SIG-M5 treated with dmso at 0.1 percent for 504 hours (cell line): ENCODE results near the gene IGFBP4.

Source experiments
- DNase-seq: peaks from one replicate; lab custom pipeline; 2025; ENCODE audit not compliant: unreplicated experiment; lab: John Stamatoyannopoulos, UW

Gene IGFBP4

DNA sequence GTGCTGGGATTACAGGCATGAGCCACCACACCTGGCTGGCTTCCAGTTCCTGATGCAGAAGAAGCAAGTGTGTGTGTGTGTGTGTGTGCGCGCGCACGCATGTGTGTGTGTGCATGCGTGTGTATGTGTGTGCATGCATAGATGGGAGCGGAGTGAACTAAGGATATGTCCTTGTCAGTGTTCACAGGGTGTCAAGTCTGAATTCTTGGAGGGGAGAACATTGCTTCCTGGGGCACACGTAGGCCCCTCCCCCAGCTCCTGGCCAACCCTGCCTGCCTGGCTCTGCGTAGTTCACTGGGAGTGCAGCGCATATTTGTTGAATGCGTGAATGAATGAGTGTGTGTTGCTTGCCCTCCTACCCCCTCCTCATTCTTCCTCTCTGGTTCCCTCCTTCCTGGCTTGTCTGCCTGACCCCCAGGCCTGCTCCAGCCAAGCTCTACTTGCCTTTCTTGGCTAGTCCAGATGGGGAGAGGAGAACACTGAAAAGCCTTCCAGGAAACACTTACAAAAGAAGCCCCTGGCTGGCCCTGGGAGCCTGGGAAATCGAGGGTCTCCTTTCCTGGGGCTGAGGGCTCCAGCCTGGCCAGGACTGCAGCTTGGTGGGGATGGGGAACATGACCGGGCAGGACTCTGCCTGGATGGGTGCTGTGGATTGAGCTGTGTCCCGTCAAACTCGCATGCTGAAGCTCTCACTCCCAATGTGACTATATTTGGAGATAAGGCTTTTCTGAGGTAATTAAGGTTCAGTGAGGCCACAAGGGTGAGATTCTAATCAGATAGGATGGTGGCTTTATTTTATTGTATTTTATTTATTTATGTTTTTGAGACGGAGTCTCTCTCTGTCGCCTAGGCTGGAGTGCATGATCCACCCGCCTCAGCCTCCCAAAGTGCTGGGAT lies 27.9 kb downstream of the IGFBP4 start:
- no peak for DNase-seq

DNA sequence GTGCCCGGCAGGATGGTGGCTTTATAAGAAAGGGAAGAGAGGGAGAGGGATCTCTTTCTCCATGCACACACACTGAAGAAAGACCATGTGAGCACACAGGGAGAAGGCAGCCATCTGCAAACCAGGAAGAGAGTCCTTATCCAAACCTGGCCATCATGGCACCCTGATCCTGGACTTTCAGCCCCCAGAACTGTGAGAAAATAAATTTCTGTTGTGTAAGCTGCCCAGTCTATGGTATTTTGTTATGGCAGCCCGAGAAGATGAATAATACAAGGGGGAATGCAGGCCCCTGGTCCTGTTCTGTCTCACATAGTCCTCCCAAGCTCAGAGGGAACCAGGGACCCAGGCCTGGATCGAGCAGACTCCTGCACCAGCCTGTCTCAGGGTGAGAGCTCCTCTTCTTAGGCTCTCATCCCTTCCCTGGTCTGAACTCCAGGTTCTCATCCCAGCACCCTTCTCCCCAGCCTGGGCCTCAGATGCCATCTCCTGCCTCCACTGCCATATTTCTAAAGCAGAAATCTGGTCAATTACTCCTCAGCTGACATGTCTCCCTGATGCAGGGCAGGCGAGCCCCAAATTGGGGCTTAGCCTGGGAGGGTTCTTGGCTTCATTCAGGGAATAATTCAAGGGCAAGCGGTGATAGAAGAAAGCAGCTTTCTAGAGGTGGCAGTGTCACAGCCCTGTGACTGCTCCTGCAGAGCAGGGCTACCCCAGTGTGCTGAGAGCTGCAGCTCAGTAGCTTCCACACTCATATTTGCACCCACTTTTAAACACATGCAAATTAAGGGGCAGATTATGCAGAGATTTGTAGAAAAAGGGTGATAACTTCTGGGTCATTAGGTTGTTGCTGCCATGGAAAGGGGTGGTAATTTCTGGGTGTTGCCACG lies 28.8 kb downstream of the IGFBP4 start:
- no peak for DNase-seq

DNA sequence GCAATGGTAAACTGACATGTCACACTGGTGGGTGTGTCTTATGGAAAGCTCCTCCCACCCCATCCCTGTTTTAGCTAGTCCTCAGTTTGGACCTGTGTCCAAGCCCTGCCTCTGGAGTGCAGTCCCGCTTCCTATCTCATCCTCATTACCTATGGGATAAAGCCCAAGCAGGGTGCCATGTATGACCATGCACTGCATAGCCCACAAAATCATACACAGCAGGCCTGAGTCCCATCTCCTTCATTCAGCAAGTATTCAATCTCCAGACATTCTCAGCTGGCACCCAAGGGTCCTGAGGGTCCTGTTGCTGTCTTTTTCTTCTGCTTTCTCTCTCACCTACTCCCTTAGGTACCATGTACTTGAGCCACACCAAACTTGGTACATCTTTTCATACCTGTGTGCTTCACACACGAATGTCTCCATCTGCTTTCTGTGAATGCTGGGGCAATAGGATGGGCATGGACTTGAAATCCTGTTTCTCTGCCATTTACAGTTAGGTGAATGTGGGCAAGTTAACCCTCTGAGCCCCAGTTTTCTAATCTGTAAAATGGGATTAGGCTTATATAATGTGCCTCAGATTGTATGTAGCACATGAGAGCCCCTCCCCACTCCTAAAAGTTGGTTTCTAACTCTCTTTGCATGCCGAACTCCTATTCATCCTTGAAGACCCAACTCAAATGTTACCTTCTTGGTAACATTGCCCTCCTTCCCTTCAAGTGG lies 29.6 kb downstream of the IGFBP4 start:
- DNase-seq: no peak

DNA sequence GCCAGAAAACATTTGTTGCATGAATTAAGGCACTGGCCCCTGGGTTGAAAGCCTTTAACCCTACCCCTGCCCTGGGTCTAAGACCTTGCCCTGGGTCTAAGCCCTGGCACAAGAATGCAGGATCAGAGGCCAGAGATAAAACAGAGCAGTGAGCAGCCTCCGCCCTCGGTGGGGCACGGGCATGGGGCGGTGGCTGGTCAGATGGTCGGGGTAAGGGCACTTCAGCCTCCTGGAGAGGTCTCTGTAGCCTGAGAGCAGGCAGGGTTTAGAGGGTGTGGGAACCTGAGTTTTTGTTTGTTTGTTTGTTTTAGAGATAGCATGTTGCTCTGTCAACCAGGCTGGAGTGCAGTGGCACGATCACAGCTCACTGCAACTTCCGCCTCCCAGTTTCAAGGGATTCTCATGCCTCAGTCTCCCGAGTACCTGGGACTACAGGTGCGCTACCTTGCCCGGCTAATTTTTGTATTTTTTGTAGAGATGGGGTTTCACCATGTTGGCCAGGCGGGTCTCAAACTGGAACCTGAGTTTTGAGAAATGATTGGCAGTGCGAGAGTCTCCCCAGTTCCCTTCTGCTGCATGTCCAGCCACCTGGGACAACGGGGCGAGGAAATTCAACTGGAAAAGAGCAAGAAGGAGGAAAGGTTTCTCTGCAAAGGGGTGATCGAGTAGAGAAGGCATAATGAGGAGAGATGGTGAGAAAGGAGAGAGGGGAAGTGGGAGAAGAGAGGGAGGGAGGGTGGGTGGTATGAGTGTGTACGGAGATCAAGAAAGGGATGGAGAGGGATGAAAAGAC lies 30.5 kb downstream of the IGFBP4 start:
- no peak for DNase-seq

DNA sequence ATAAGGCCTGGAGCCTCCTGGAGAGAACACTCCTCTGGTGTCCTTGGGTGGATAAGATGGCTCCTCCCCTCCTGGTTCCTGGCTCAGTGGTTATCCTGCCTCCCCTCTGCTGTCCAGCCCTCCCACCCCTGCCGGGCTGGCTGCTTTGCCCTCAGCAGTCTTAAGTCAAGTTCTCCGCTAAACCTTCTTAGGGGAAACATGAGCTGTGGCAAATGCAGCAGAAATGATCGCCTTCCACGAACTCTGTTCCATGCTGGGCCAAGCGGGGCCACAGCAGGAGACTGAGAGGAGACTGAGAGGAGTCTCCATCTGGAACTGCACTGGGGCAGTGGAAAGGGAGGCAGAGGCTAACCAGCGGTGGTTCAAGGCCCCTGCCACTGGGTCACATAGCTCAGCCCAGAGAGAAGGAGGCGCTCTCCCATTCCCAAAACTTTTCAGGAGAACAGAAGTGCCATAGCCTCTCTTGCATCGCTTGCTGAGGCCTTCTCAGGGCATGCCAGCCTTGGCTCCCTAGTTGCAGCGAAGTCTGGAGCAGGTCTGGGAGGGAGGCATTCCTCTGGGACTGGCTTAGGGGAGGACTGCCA lies 31.3 kb downstream of the IGFBP4 start:
- DNase-seq: no peak

DNA sequence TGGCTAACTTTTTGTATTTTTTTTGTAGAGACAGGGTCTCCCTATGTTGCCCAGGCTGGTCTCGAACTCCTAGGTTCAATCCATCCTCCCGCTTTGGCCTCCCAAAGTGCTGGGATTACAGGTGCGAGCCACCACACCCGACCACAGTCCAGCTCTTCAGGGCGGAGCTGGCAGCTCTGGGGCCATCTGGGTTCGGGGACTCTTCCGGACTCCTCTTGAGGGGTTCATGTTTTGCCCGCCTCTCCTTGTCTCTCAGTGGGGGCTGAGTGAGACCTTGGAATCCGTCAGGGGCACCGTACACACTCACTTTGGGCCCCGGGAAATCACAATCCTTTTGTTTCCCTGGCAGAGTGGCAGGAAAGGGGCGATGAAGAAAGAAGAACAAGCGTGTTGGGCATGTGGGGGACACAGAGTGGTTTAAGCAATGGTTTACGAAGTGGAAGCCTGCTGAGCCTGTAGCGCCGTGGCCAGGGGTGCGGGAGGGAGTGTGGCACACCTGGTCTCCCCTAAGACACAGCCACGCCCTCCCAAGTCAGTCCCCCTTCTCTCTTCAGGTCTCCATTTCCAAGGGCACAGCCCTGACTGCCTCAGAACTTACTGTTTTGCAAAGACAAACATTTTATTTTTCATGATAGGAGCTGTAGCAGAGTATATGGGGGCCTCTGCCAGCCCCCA lies 32.1 kb downstream of the IGFBP4 start:
- no peak for DNase-seq

DNA sequence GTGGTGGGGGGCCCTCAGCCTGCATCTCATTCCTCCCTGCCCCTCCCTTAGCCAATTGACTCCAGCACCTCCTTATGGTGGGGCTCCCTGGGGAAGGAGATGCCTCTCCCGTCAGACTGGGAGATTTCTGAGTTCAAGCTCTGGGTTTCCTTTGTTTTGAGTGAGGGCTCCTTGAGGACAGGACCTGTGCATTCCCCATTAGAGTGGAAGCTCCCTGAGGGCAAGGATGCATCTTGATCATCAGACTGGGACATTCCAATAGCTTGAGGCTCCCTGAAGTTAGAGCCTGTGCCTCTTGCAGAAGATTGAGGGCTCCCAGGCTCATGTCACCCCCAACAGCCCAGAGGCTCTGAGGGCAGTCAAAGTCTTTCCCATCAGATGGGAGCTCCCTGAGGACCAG lies 34.5 kb downstream of the IGFBP4 start:
- no peak for DNase-seq

DNA sequence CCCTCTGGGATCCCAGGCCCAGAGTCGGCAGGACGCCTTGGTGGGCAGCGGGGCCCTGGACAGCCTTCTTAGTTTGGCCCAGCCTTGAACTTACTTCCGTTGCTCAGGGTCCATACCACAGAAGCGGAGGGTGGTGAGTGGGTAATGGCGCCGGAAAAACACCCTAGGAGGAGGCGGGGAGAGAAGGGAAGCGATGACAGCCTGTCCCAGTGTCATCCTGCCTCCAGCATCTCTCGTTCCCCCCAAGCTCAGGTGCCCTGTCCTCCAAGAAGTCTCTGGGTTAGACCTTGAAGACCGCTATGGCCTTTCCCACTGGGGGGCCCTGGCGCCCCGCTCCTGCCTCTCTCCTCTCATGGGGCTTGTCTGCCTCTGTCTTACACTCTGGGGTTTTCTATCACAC lies 35.2 kb downstream of the IGFBP4 start:
- no peak for DNase-seq

DNA sequence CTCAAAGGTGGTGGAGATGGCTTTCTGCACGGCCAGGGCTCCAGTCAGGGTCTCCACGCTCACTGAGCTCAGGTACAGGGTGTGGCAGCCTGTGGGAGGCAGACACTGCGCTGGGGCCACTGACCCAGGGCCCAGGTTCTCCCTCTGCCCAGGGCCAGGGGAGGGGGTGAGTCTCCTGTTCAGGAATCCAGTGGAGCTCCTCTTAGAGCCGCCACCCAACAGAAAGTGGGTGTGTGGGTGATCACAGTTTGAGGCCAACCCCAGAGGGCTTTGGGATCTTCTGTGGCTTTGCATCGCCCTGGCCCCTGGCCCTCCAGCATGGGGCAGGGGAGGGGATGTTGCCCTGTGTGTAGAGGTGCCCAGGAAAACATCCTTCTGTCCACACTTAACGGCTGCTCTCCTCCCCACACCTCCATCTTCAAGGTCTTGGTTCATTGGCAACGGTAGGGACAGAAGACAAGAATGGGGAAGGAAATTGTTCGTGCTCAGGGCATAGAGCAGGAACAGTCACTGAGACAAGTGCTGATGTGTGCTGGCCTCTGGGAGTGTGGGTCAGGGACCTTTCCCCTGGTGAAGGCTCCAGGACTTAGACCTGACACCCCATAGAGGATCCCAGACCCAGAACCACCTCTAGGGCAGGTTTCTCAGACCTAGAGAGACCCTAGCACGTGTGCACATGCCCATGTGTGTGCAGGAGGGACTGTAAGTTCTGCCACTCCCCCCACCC lies 36.7 kb downstream of the IGFBP4 start:
- DNase-seq: peak; percentile 3

DNA sequence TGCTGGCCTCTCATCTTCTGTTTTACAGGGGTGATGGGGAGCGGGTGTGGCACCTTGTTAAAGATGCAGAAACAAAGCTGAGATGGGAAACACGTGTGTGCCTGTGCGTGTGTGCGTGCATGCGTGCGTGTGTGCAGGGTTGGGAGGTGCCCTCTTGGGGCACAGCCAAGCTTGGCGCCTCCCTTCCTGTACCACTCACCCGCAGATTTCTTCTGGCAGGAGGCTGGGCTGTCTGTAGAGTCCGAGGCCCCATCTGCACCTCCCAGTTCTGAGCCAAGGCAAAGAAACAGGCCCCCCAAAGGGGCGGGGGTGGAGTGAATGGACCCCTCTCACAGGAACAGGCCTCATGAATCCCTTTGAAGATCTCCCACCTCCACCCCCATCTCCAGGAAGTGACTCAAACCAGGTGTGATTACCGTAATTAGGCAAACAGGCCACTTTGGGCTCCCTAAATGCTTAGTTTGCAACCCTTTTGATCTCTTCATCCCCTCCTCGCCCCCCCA lies 37.3 kb downstream of the IGFBP4 start:
- DNase-seq: no peak

DNA sequence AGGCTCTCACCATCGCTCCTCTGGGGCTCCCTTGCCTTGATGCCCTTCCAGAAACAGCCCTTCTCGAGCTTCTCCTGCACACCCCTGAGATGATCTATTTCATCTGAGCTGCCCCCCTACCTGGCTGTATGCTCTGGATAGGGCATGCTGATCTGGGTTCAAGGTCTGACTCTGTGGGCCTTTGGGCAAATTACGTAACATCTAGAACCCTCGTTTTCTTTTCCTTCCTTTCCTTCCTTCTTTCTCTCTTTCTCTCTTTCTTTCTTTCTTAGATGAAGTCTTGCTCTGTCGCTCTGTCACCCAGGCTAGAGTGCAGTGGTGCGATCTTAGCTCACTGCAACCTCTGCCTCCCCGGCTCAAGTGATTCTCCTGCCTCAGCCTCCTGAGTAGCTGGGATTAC lies 37.9 kb downstream of the IGFBP4 start:
- DNase-seq: no peak

DNA sequence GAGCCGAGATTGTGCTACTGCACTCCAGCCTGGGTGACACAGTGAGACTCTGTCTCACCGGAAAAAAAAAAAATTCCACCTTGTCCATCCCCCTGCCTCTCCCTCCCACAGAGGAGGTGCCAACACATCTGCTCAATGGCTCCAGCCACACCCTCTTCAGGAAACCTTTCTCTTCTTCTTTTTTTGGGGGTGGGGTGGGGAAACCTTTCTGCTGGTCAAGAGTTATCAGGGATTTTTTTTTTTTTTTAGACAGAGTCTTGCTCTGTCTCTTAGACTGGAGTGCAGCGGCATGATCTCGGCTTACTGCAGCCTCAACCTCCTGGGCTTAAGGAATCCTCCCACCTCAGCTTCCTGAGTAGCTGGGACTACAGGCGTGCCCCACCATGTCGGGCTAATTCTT lies 39.5 kb downstream of the IGFBP4 start:
- no peak for DNase-seq

DNA sequence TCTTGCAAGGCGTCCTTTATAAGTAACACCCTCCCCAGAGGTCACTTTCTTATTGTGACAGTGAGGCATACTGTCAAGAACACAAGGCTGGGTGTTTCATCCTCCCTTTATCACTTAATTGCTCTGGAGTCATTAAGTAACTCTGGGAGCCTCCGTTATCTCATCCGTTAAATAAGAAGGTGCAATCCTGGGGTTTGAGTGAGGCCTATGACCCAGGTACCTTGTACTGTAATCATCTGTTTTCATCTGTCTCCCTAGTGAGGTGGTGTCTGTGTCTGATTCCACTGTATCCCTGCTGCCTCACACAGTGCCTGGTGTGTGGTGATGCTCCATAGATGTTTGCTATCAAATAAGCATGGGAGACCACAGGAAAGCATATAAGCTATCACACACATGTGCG lies 40.4 kb downstream of the IGFBP4 start:
- no peak for DNase-seq

DNA sequence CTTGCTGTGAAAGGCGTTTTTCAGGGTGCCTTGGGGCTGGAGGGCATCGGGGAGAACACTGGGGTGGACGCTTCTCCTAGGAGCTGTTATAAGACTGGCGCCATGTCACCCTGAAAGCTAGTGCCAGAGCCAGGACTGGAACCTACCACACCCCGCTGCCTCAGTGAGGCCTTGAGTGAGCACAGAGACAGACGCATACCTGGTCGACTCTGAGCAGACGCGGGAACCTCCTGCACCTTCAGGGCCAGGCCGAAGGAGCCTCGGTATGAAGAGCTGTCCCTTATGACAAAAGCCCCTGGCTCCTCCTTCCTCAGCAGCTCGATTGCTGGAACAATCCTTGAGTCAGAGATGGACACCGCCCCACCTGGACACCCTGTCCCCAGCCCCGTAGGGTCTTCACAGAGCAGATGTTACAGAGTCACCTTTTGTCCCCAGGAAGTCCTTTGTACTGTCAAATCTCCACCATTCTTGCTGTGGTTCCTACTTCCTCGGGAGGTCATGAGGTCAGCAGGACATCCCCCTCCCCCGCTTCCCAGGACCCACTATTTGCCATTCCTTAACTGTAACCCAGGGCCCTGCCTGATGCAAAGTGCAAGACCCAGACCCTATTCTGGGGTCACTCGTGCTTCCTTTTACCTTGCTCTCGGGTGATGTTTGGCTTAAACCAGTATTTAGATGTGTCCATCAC lies 41.2 kb downstream of the IGFBP4 start:
- no peak for DNase-seq

DNA sequence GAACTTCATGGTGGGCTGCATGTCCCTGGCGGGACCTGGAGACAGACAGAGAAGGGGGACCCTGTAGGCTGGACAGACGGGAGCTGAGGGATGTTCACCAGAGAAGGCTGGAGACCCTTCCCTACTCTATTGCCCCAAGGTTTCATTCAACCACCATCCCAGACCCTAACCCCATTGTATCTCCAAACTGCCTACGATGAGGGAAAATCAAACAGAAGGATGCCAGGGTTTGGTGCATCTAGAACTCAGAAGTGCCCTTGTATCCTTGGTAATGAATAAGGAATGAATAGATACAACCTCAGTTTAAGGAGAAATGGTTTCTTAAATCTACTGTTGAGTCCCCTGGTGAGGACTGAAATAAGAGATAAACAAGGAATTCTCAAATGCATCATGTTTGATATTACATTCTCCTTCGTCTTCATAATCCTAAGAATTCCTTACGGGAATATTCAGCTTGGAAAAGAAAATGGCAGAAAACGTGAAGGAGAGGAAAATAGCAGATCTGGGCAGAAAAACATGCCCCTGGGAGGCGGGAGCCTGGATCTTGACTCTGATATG lies 41.8 kb downstream of the IGFBP4 start:
- no peak for DNase-seq

DNA sequence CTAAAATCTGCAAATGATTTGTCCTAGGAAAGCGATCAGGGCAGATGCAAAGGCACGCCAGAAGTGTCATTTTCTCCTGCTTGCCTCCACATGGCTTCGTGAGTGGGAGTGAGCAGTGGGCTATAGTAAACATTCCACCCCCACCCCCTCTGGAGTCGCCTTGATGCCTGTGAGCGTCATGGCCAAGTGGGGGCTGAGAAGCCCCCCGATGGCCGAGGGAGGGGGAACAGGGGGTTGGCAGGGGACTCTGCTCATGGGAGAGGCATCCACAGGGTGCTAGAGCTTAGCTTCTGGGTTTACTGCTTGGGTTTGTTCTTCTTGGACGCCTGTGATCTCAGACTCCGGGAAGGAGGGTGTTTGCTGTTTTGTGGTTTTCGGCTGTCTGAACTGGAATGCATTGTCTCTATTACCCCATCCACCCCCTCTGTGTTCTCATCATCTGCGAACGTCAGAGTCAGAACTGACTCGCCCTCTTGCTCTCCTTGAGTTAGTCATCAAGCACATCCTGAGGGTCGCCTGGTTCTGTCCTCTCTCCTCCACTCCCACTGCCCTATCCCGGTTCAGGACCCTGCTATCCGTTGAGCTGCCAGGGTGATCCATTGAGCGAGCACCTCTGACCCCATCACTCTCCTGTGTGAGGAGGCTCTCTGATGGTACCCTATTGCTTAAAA lies 42.7 kb downstream of the IGFBP4 start:
- peak; percentile 84 for DNase-seq
